ENCODE data around the gene ACAP1. TPM values are rescaled to one million over a fixed set of nuclear protein-coding genes. Genes with fewer than 3 reads are reported as not detected.

Gene ACAP1
- total RNA-seq, 1 donor from 2014 or later: 3.2 TPM

DNA sequence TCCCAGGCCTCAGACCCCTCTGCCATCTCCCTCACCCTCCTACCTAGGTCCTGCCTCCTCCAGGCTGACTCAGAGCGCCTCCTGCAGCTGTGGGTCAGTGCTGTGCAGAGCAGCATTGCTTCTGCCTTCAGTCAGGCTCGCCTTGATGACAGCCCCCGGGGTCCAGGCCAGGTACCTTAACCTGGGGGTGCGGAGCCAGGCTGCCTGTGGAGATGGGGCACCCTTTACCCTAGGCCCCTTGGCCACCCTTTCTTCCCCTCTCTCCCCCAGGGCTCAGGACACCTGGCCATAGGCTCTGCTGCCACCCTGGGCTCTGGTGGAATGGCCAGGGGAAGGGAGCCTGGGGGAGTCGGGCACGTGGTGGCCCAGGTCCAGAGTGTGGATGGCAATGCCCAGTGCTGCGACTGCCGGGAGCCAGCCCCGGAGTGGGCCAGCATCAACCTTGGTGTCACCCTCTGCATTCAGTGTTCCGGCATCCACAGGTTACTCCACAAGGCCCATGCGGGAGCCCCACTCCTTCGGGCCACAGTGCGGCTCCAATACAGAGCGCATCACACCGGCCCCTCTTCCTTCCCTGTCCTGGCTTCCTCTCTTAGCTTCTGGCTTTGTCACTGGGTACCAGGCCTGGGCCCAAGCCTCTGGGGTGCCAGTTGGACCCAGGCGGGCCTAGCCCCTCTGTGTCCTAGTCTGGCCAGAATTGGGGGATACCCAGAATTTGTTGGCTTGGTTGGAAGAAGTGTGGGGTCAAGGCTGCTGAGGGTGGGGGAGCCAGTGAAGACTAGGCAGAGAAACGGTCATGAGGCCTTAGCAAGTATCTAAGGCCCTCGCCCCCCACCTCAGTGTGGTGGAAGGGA is 10.7 kb downstream of the ACAP1 start:
- no peaks in the 10 kb centered on the region for H3K36me3 Mint-ChIP-seq
- peak overlapping the region; percentile 78 for H3K27ac Mint-ChIP-seq
- peaks cover 13% of the 10 kb centered on the region for H3K4me1 Mint-ChIP-seq (ENCODE audit: unreplicated experiment)
- H3K27me3 Mint-ChIP-seq: peaks cover 16% of the 10 kb centered on the region
- H3K9me3 Mint-ChIP-seq: no peaks in the 10 kb centered on the region
- TF ChIP-seq, protein P1, sequence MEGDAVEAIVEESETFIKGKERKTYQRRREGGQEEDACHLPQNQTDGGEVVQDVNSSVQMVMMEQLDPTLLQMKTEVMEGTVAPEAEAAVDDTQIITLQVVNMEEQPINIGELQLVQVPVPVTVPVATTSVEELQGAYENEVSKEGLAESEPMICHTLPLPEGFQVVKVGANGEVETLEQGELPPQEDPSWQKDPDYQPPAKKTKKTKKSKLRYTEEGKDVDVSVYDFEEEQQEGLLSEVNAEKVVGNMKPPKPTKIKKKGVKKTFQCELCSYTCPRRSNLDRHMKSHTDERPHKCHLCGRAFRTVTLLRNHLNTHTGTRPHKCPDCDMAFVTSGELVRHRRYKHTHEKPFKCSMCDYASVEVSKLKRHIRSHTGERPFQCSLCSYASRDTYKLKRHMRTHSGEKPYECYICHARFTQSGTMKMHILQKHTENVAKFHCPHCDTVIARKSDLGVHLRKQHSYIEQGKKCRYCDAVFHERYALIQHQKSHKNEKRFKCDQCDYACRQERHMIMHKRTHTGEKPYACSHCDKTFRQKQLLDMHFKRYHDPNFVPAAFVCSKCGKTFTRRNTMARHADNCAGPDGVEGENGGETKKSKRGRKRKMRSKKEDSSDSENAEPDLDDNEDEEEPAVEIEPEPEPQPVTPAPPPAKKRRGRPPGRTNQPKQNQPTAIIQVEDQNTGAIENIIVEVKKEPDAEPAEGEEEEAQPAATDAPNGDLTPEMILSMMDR (conservative IDR thresholded peaks at IDR 0.05): no peak
- DNase-seq (ENCODE audit: extremely low spot score, unreplicated experiment): no peak
- H3K4me3 Mint-ChIP-seq: no peak overlapping the region

DNA sequence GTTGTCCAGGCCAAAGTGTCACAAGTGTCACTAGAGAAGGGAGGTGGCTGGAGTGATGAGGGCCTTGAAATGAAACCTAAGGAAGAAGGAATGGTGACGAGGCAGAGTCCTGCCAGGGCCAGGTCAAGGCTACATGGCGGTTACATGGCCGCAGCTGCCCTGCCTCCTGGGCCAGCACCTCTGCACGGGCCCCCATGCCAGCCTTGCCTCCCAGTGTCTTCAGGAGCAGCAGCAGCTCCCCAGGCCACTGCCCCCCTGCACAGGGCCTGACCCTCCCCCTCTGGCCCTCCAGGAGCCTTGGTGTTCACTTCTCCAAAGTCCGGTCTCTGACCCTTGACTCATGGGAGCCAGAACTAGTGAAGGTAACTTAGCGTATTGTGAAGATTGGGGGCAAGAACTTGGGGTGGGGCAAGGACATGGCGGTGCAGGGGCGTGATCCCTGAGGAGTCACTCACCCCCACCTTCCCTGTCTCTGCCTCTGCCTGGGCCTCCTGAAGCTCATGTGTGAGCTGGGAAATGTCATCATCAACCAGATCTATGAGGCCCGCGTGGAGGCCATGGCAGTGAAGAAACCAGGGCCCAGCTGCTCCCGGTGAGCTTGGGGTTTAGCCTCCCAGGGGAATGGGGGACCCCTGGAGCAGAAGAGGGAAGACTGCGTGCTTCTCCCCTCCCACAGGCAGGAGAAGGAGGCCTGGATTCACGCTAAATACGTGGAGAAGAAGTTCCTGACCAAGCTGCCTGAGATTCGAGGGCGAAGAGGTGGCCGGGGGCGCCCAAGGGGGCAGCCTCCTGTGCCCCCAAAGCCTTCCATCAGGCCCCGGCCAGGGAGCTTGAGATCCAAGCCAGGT is 11.5 kb downstream of the ACAP1 start:
- Mint-ChIP-seq H3K9me3 (no peaks in the 10 kb centered on the region), H3K4me1 (ENCODE audit: unreplicated experiment) (peaks cover 19% of the 10 kb centered on the region), H3K27me3 (peaks cover 14% of the 10 kb centered on the region), H3K4me3 (no peak overlapping the region), H3K36me3 (no peaks in the 10 kb centered on the region), H3K27ac (peak overlapping the region; percentile 78)
- no peak for DNase-seq (ENCODE audit: extremely low spot score, unreplicated experiment)
- TF ChIP-seq, protein P1 (conservative IDR thresholded peaks at IDR 0.05): no peak

DNA sequence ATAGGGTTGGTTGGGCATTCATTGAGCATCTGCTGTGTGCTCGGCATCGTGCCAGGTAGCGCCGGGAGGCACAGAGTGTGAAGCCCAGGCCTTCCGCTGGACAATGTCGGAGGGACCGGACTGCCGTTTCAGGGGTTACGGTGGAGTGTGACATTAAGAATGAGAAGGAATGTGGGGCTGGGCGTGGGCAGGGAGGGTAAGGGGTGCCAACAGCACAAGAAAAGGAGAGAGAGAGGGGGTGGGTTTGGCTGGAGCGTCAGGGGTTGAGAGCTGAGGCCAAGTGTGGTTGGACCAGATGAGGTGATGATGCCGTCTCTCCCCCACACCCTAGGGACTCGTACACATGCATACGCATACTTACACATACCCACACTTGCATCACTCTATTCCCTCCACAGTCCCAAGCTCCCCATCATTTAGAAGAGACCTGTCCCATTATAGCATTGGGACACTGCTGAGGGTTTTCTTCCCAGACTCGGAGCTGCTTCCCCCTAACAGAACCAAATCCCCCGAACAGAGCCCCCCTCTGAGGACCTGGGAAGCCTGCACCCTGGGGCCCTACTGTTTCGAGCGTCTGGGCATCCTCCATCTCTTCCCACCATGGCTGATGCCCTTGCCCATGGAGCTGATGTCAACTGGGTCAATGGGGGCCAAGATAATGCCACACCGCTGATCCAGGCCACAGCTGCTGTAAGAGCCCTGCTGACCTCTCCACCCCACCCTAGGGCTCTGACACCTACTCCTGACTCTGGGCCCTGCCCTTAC is 12.3 kb downstream of the ACAP1 start:
- H3K27ac Mint-ChIP-seq: peak overlapping the region; percentile 97
- H3K36me3 Mint-ChIP-seq: no peaks in the 10 kb centered on the region
- no peak for DNase-seq (ENCODE audit: extremely low spot score, unreplicated experiment)
- peaks cover 11% of the 10 kb centered on the region for H3K27me3 Mint-ChIP-seq
- TF ChIP-seq, protein P1 (conservative IDR thresholded peaks at IDR 0.05): no peak
- peak overlapping the region; percentile 90 for H3K4me3 Mint-ChIP-seq
- H3K4me1 Mint-ChIP-seq (ENCODE audit: unreplicated experiment): peaks cover 19% of the 10 kb centered on the region
- no peaks in the 10 kb centered on the region for H3K9me3 Mint-ChIP-seq

DNA sequence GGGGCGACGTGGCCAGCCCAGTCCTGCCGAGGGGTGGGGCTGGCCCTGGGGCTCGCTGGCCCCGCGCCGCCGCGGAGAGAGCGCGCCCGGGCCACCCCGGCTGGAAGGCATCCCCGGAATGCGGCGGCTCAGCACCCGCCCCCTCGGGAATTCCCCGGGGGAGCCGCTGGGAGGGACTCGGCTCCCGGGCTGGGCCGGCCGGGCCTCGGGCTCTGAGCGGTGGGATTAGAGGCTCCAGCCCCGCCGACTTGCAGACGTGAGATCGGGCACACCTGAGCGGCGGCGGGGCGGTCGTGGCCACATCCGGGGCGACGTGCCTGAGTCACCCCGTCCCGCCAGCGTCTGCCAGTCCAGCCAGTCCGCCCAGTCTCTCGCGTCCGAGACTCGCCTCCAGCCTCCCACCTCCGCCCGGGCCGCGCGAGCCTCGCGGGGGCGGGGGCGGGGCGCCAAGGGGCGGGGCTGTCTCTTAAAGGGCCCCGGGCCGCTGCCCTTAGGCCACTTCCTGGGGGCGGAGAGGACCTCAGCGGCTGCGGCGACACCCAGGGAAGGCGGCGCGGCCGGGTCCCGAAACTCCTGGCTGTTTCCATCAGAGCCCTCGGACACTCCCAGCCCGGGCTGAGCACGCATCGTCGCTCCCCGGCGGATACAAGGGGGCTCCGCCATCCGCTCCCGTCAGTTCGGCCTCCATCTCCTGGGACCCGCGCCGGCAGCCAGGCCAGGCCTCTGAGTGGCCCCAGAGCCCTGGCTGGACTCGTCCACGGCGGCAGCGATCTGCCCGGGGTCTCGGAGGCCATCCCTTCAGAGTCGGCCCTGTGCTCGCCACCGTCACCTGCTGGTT is 15.6 kb downstream of the ACAP1 start, which contains the start of gene KCTD11:
TSS of gene KCTD11 (plus strand) at position 498 of the 838 bp plus-strand sequence.
- peak within 1 kb of the TSS; percentile 90 for H3K4me3 Mint-ChIP-seq
- H3K4me1 Mint-ChIP-seq (ENCODE audit: unreplicated experiment): peaks cover 29% of the 10 kb centered on the region
- H3K27ac Mint-ChIP-seq: peak within 1 kb of the TSS; percentile 97
- H3K36me3 Mint-ChIP-seq: no peaks in the 10 kb centered on the region
- H3K9me3 Mint-ChIP-seq: no peaks in the 10 kb centered on the region
- TF ChIP-seq, protein P1 (conservative IDR thresholded peaks at IDR 0.05): peak; percentile 69
- DNase-seq (ENCODE audit: extremely low spot score, unreplicated experiment): peak; percentile 88
- H3K27me3 Mint-ChIP-seq: no peaks in the 10 kb centered on the region

Measured in type B pancreatic cell (in vitro differentiated cells).